HG03280 (cell line): ENCODE data around the gene AKAP8L.

Source experiments
- ATAC-seq: cut with Tn5 transposase; IDR thresholded peaks from one replicate; pipeline ENCODE4 v1.9.1; 2021; ENCODE audit warnings: mild to moderate bottlenecking, moderate library complexity; ENCODE audit not compliant: unreplicated experiment

The AKAP8L gene

DNA sequence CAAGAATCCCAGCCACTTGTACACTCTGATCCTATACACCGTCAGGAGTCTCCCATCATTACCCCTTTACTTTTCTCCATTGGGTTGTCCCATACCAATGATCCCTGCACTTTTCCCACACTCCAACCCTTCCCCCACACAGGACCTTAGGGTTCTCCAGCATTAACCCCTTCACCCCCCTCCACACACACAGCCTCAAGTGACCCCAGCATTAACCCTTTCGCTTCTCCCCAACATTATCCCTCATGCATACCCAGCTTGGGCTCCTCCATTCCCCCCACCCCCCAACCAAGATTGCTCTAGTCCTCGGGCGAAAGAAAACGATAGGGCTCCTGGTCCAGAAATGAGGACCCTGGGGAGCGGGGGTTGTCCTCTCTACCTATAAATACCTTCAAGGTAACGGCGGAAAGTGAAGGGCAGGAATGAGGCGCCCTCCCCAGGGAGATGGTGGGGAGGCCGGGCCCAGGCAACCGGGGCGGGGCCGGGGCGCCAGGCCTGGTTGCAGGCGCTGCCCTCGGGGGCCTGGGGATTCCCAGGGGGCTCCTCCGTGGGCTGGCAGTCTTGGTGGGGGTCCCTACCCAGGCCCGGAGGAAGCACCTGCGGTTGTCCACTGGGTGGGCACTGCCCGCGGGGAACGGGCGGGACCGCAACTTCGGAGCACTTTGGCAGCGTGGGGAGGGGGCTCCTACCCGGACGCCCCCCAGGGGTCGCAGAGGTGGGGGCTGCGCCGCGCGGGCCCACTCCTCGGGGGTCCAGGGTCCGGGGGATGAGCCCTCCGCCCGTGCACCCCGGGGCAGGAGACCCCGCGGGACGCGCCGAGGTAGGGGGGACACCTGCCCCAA is 30.2 kb upstream of the AKAP8L start:
- ATAC-seq, result peak; percentile 24

DNA sequence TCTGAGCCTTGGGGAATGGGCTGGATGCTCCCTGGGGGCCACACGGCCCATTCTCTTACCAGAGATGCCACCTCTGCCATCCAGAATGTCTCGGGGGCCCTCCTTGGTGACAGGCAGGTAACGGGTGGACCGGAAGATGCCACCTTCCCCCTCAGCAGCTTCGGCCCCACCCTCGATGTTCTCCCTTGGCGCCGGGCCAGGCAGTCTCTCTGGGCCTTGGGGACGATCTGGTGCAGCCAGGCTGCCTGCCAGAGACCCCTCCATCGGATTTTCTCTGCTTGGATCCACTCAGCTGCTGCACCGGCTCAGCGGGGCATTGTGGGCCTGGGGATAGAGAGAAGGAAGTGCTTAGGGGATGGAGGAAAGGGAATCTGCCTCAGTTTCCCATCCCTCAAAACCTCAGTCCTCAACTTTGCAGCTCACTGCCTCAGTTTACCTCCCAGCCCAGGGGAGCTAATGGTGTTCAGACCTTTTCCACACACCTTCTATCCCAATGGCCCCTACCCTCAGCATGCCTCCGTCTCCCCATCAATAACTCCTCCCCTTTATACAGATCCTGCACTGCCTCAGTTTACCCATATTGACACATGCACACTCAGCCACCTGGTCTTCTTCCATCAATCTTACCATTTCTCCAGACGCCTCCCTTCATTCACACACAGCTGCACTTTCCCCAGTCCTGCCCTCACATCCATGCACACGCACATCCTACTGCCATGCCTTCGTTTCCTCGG is 29.4 kb upstream of the AKAP8L start:
- ATAC-seq, result no peak

DNA sequence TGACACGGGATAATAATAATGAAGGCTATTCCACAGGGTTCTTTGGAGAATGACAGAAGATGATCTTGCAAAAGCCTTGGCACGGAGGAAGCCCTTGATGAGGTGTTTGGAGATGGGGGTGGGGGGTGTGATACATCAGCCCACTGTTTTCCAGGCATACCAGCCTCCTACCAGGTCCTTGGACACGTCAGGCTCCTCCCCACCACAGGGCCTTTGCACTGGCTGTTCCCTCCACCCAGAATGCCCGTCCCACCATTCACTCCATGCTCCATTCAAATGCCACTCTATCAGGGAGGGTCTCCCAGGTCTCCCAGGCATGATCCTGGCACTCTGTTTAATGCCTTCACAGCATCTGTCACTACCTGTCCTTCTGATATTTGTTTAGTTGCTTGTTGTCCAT is 28.3 kb upstream of the AKAP8L start:
- no peak for ATAC-seq

DNA sequence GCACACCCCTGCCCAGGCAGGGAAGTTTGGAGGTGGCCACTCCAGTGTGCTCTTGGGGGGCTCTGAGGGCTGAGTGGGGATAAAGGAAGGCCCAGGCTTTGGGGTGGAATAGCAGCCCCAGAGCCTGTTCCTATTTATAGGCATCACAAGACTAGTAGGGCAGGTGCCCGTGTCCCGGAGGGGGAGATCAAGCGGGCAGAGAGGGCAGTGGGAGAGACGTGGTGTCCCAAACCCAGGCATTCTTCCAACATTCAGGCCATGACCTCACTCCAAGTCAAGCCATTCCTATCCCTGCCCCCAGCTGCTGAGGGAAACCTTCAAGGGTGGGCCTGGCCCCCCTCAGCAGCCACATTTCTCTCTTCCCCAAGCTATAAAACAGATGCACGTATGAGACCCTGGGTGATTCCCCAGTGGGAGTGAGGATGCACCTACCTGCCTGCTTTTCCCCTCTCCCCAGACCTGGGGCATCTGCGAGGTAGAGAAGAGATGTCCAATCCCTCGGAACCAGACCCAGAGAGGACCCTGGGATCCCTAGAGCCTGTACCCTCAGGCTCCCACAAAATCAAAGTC is 27.1 kb upstream of the AKAP8L start:
- no peak for ATAC-seq

DNA sequence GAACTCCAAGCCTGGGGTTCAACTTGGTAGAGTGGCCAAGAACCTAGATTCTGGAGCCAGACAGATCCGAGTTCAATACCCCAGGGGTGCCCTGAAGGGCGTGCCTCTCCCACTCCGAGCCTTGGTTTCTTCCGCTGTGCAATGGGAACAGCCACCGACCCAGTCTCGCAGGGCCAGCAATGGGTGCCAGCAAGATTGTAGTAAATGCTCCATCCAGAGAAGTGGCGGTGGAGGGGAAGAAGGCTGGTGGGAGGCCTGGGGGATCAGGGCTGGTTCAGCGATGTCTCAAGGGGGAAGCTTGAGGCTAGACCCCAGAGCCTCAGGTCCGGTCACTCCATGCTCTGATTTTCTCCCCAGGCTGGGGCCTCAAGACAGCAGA is 26.4 kb upstream of the AKAP8L start:
- ATAC-seq, result no peak

DNA sequence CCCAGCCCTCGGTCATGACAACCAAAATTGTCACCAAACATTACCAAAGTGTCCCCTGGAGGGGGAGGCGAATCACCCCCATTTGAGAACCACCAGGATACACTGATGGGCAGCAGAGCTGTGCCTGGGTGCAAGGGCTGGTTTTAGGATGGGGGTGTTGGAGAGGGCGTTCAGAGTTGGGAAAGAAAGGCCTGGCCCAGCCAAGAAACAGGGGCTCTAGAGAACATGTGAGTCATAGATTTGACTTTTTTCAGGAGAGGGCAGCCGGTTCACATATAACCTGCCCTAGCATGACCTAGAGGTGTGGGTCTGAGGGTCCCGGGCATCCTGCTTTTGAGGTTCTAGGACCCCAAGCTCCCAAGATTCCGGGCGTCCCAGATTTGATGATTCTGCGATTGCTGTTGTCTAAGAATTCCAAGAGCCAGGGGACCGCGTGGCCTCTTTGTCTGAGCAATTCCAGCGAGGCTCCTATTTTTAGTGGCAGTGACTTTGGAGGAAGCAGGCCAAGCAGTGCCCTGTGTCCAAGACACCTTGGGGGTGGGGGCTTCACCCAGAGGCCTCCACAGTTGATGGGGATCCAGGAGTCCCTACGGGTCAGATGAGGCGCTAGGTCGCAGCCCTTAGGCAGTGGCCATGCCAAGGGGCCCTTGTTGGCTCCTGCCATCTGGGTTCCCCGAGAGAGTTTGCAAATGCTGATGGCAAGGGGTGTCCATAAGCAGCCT is 25.9 kb upstream of the AKAP8L start:
- ATAC-seq, result no peak

DNA sequence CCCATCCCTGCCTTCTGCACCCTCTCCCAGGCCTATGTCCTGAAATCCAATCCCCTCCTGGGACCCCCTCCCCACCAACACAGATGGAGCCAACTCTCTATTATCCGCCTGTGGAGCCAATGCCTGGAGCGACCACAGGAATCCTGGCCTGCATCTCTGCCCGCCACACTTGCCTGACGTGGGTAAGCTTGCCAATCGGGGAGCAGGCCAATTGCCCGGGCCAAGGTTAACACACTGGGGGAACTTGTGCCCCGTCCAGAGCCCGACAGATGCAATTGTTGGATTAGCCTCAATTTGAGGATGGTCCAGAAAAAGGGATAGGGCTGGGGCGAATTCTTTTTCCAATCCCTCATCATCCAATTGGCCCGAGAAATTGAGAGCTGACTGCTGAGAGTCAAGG is 25.1 kb upstream of the AKAP8L start:
- ATAC-seq, result no peak

DNA sequence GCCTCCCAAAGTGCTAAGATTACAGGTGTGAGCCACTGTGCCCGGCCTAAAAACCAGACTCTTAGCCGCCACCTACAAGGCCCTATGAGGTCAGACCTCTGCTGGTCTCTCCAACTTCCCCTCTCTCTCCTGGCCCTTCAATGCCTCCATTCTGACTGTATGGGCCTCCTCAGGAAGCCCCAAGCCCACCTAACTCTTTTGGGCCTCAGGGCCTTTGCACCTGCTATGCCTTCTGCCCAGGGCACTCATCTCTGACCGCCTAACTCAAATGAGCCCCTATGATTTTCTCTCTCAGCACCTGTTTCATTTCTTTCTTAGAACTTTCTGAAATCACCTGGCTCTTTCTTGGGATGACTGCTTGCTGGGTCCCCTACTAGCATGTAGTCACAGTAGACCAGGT is 24.5 kb upstream of the AKAP8L start:
- no peak for ATAC-seq

DNA sequence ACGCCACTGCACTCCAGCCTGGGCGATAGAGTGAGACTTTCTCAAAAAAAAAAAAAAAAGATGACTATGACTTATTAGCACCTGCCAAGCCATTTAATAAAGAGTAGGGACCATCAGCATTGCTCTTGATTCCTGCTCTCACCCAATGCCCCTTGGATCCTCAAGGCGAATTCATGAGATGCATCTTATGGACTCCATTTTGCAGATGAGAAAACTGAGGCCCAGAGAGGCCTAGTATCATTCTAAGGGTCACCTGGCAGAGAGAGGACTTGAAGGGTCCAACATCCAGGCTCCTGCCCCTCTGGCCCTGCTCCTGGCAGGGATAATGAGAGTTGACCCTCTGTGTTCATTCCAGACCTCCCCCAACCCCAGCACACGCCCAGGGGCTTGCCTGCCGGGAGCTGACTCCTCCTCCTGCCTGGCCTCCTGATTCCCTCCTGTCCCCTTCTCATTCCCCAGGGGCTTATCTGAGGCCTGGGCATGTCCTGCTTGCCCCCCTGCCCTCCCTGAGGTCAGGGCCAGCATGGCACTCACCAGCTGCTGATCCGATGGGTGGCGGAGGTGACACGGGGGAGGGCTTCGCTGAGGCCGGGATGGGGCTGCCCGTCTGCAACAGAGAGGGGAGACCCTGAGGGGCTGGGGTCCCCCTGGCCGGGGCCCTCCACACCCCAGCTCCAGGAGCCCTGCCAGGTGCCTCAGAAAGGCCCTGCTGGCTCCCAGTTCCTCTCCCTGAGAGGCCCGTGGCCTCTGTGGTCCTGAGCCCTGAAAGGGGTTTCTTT is 23.5 kb upstream of the AKAP8L start:
- no peak for ATAC-seq

DNA sequence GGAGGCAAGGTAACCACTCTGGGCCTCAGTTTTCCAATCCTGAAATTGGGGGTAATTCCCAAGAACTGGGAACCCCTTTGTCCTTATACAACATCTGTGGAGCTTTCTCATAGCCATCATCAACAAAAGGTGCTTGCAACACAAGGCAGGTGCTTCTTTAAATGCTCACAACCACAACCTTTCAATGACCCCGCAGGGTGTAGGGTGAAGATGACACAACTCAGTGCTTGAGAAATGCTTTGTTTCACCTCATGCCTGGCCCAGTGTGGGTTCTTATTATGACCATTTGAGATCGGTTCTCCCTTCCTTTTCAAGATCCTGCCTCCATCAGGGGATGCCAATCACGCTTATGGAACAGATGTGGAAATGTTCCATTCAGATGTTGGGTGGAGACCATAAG is 22.5 kb upstream of the AKAP8L start:
- ATAC-seq, result no peak

DNA sequence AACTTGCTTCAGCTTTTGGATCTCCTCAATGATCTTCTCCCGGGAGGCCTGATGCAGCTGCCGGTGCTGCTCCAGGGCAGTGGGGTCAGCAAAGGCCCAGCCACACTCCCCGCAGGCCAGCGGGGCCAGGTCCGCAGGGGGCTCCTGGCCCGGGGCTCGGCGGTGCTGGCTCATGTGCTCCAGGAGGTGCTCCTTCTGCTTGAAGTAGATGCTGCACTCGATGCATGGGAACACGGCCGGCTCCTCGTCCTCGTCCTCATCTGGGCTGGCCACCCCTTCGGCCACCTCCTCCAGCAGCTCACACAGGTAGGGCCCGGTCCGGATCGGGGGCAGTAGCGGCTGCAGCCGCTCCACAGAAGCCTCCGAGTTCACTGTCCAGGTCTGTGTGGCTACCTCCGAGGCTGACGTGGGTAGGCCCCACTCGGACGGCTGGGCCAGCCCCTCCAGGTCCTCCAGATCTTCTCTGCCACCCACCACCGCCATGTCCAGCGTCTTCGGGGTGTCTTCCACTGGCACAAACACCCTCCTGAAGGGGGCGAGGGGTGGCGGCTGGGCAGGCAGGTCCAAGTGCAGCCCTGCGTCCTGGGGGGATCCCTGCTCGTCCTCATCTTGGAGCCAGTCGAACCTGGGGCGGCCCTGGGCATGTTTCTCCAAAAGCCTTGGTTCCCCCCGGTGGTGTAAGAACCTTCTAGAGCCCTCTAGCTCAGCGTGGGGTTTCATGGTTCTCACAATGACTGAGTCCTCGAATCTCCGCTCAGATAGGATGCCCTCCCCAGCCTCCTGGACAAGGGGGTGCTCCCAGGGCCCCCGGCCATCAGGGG is 21.2 kb upstream of the AKAP8L start:
- ATAC-seq, result no peak

DNA sequence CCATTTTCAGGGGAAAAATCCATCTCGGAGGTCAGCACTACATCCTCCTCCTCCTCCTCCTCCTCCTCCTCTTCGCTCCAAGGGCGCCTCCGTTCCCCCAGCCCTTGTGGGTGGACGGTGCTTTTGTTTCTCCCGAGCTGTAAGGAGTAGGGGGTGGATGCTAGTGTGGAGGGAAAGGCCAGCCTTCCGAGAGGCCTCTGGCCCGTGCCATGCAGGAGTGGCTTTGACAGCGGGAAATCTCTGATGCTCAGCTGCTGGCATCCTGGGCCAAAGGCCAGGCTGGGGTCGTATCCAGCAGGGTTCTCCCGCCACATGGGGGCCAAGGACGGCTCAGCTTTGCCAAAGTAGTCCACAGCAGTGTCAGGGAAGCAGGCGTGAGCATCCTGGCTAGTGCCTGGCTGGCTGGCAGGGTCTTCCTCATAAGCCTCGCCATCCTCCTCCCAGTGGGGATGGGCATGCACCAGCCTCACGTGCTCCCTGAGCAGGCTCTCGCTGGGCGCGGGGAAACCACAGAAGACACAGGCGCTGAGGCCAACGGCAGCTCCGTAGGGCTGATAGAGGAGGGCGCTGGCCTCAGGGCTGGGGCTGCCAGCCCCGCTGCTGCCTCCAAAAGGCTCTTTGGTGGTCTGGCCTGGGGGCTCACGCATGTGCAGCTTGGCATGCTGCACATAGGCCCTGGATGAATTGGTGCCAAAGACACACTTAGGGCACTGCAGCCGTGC is 20.5 kb upstream of the AKAP8L start:
- no peak for ATAC-seq

DNA sequence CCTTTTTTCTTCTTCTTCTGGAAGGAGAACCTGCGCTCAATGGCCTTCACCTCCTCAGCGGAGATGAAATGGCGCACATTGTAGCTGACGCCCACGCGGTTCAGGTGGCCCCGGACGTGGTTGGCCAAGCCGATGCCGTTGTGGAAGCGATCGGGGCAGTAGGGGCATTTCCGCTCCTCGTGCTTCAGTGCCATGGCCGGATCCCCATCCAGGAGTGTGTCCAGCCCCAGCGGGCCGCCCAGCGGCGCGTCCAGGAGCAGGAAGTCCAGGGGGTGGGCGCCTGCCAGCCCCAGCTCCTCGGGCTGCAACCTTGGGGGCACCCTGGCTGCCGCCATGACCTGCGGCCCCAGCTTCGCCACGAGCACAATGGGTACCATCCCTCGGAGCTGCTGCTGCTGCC is 19.8 kb upstream of the AKAP8L start:
- no peak for ATAC-seq

DNA sequence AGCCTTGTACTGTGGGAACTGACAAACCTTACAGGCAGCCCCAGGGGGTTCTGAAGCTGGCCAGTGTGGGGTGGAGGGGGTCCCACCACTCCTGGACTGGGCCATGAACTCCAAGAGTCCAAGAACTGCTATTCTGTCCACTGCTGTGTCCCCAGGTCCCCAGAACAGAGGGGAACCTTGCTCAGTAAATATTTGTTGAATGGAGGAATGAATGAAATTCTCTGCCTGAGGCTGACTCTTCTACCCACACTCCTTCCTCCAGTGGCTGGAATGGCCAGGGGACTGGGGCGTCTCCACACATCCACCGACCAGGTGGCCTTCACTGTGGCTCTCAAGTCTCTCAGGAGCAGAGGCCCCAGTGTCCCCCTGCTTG is 19.3 kb upstream of the AKAP8L start:
- ATAC-seq, result no peak

DNA sequence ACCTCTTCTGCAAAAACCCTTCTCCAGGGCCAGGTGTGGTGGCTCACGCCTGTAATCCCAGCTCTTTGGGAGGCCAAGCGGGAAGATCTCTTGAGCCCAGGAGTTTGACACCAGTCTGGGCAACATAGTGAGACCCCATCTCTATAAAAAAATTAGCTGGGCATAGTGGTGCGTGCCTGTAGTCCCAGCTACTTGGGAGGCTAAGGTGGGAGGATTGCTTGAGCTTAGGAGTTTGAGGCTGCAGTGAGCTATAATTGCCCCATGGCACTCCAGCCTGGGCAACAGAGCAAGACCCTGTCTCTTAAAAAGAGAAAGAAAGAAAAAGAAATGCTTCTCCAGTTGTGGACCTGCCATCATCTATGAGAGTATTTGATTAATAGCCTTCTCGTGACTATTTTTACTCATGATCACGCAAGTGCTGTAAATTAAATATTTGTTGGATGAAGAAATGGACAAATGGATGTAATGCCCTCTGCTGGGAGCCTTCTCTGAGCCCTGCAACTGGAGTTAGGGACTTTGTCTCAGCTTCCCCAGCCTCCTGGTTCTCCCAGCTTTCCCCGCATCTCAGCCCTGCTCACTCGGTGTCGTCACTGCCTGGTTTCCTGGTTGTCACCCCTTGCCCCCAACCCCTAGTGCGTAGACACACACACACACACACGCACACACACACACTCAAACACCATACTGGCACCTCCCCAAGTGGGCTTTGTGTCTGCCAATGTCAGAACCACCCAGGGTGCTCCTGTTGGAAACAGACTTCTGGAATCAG is 18.8 kb upstream of the AKAP8L start:
- ATAC-seq, result no peak

DNA sequence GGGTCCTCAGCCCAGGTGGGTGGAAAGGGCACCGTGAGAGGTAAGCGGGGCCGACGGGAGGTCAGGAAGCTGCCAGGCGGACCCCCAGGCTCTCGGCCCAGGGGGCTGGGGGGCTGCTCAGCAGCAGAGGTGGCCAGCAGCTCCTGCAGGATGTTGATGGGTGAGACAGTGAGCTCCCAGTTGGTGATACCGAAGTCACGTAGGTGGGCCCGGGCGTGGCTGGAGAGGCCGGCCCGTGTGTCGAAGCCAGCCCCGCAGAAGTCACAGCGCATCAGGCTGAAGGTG is 18.0 kb upstream of the AKAP8L start:
- no peak for ATAC-seq

DNA sequence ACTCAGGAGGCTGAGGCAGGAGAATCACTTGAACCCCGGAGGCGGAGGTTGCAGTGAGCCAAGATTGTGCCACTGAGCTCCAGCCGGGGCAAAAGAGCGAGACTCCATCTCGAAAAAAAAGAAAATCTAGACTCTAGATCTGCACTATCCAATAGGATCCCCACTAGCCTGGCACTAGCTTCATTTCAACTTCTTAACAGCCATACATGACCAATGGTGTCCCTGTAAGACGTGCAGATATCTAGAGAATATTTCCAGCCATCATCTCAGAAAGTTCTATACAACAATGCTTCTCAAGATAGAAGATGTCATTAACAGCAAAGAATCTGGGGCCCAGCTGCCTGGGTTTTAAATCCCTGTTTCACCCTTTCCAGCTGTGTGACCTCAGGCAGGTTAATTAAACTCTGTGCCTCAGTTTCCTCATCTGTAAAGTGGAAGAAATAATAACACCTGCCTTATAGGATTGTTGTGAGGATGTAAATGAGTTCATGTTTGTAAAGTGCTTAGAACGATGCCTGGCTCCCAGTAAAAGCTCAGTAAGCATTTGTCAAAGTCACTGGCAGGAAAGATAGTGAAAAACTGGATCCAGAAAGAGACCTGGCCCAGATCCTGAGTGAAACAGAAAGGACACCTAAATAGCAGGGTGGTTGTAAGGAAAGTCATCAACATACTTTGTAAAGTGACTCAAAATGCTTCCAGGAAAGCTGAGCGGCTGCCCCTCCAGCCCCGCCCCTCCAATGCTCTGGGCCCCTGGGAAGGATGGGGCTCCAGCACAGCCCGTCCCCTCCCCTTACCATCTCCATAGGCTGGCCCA is 17.4 kb upstream of the AKAP8L start:
- ATAC-seq, result no peak

DNA sequence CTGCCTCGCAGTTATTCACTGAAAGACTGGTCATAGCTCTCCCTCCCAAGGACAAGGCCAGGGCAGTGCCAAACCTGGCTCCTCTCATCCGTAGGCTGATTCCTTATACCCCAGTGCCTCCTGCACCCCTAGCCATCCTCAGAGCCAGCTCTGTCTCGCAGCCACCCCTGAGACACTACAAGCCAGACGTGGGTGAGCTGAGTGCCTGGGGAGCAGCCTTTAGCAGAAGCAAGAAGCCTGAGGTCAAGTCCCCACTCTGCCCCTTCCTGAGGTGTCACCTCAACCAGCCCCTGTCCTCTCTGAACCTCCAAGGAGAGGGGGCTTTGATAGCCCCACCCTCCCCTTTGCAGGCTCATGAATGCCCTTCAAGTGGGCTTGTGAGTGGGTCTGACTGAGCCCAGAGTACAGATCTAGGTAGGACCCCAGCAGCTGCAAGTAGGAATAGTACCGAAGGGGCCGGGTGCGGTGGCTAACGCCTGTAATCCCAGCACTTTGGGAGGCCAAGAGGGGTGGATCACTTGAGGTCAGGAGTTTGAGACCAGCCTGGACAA is 14.8 kb upstream of the AKAP8L start:
- no peak for ATAC-seq
